ENCODE data around the gene ASB1. TPM values are rescaled to one million over a fixed set of nuclear protein-coding genes. Genes with fewer than 3 reads are reported as not detected.

The ASB1 gene
- polyA plus RNA-seq, 1 donor (not counting 4 experiments of a cell fraction or from before 2014, with no cell fraction given): 13.0 TPM

GRCh38 chr2:238422285-238422684 lies 4.4 kb upstream of the ASB1 start:
- no peak overlapping the region for H3K27ac ChIP-seq (ENCODE audit: control insufficient read depth, insufficient read depth, low read length)
- no peaks in the 10 kb centered on the region for H3K9me1 ChIP-seq (ENCODE audit: control insufficient read depth, extremely low read depth, insufficient read depth, low read length)
- H3K9me3 ChIP-seq (ENCODE audit: control insufficient read depth, low read depth, low read length): no peaks in the 10 kb centered on the region
- DNase-seq (ENCODE audit: low read depth, low spot score): no peak
- no peak overlapping the region for H3K4me3 ChIP-seq (ENCODE audit: control insufficient read depth in 2 of 3, extremely low read depth in 1 of 3, insufficient read depth in 2 of 3, low read depth in 1 of 3, low read length in 3 of 3)
- peaks cover 2% of the 10 kb centered on the region for H3K79me2 ChIP-seq (ENCODE audit: control insufficient read depth, insufficient read depth, low read length)
- peaks cover 11% of the 10 kb centered on the region for H3K4me1 ChIP-seq (ENCODE audit: control insufficient read depth, extremely low read depth, insufficient read depth, low read length)
- dilution Hi-C loops (cut with MboI; ENCODE audit: extremely low pct_ligation_motif_present, low sequenced_read_pairs): no loop called here
- no peaks in the 10 kb centered on the region for H4K20me1 ChIP-seq (ENCODE audit: control insufficient read depth, extremely low read depth, insufficient read depth, low read length)
- H3K27me3 ChIP-seq (ENCODE audit: control insufficient read depth, extremely low read depth, insufficient read depth, low read length): no peaks in the 10 kb centered on the region
- H2AFZ ChIP-seq (ENCODE audit: control insufficient read depth, low read length): no peak overlapping the region
- no peak for FAIRE-seq
- TF ChIP-seq CTCF (optimal IDR thresholded peaks at IDR 0.05 in 1 of 3, IDR thresholded peaks at IDR 0.05 in 1 of 3, conservative IDR thresholded peaks at IDR 0.05 in 1 of 3; ENCODE audit: extremely low read depth in 1 of 3, insufficient read depth in 2 of 3, low read length in 3 of 3): no peak
- no peak for TF ChIP-seq EZH2 (IDR thresholded peaks at IDR 0.05; ENCODE audit: low read length)
- no peak overlapping the region for H3K4me2 ChIP-seq (ENCODE audit: control insufficient read depth, extremely low read depth, insufficient read depth, low read depth, low read length)
- H3K36me3 ChIP-seq (ENCODE audit: control insufficient read depth in 2 of 2, extremely low read depth in 1 of 2, insufficient read depth in 2 of 2, low read length in 2 of 2): no peaks in the 10 kb centered on the region
- no peak overlapping the region for H3K9ac ChIP-seq (ENCODE audit: control insufficient read depth, extremely low read depth, insufficient read depth, low read length)

GRCh38 chr2:238422940-238423339 lies 3.8 kb upstream of the ASB1 start:
- no peaks in the 10 kb centered on the region for H3K9me1 ChIP-seq (ENCODE audit: control insufficient read depth, extremely low read depth, insufficient read depth, low read length)
- FAIRE-seq (no peak), DNase-seq (ENCODE audit: low read depth, low spot score) (no peak)
- no peaks in the 10 kb centered on the region for H3K9me3 ChIP-seq (ENCODE audit: control insufficient read depth, low read depth, low read length)
- no peak overlapping the region for H3K27ac ChIP-seq (ENCODE audit: control insufficient read depth, insufficient read depth, low read length)
- no peak overlapping the region for H3K4me3 ChIP-seq (ENCODE audit: control insufficient read depth in 2 of 3, extremely low read depth in 1 of 3, insufficient read depth in 2 of 3, low read depth in 1 of 3, low read length in 3 of 3)
- H3K4me1 ChIP-seq (ENCODE audit: control insufficient read depth, extremely low read depth, insufficient read depth, low read length): peaks cover 15% of the 10 kb centered on the region
- no peaks in the 10 kb centered on the region for H3K36me3 ChIP-seq (ENCODE audit: control insufficient read depth in 2 of 2, extremely low read depth in 1 of 2, insufficient read depth in 2 of 2, low read length in 2 of 2)
- H3K79me2 ChIP-seq (ENCODE audit: control insufficient read depth, insufficient read depth, low read length): peaks cover 8% of the 10 kb centered on the region
- no peak overlapping the region for H2AFZ ChIP-seq (ENCODE audit: control insufficient read depth, low read length)
- H3K9ac ChIP-seq (ENCODE audit: control insufficient read depth, extremely low read depth, insufficient read depth, low read length): no peak overlapping the region
- no peaks in the 10 kb centered on the region for H3K27me3 ChIP-seq (ENCODE audit: control insufficient read depth, extremely low read depth, insufficient read depth, low read length)
- TF ChIP-seq CTCF (optimal IDR thresholded peaks at IDR 0.05 in 1 of 3, IDR thresholded peaks at IDR 0.05 in 1 of 3, conservative IDR thresholded peaks at IDR 0.05 in 1 of 3; ENCODE audit: extremely low read depth in 1 of 3, insufficient read depth in 2 of 3, low read length in 3 of 3) (no peak), EZH2 (IDR thresholded peaks at IDR 0.05; ENCODE audit: low read length) (no peak)
- H3K4me2 ChIP-seq (ENCODE audit: control insufficient read depth, extremely low read depth, insufficient read depth, low read depth, low read length): no peak overlapping the region
- no peaks in the 10 kb centered on the region for H4K20me1 ChIP-seq (ENCODE audit: control insufficient read depth, extremely low read depth, insufficient read depth, low read length)
- dilution Hi-C loops (cut with MboI; ENCODE audit: extremely low pct_ligation_motif_present, low sequenced_read_pairs): no loop called here

Measured in keratinocyte (primary cell).